OCI-LY1 (cell line): ENCODE data around the gene ARL15.

Experiments
- H2AFZ ChIP-seq: fragments of 200-600 bp; sonication (generic), shearing (Covaris generic); 2 replicates; pipeline ENCODE4 v1.6.0; 2014; ENCODE audit warnings: antibody characterized with exemption, mild to moderate bottlenecking, low read length
- H3F3A ChIP-seq: fragments of 200-600 bp; sonication (generic), shearing (Covaris generic); 2 replicates; pipeline ENCODE4 v1.6.0; 2014; ENCODE audit warnings: mild to moderate bottlenecking, antibody characterized with exemption, low read length, moderate library complexity; ENCODE audit not compliant: insufficient read depth
- H3K27ac ChIP-seq: fragments of 200-600 bp; sonication (generic); 2 replicates; pipeline ENCODE4 v1.5.1; 2014; ENCODE audit warnings: low read length, mixed run types, mild to moderate bottlenecking, low read depth; ENCODE audit not compliant: poor library complexity, severe bottlenecking
- H3K27me3 ChIP-seq: fragments of 200-600 bp; sonication (generic); 2 replicates; pipeline ENCODE4 v1.6.0; 2014; ENCODE audit warnings: antibody characterized with exemption, mild to moderate bottlenecking, low read length, moderate library complexity; ENCODE audit not compliant: insufficient read depth
- H3K36me3 ChIP-seq: fragments of 200-600 bp; sonication (generic); 2 replicates; pipeline ENCODE4 v1.6.1; 2014; ENCODE audit warnings: mild to moderate bottlenecking, antibody characterized with exemption, low read length, moderate library complexity, mixed read lengths; ENCODE audit not compliant: insufficient read depth
- H3K4me1 ChIP-seq: fragments of 200-600 bp; sonication (generic); 2 replicates; pipeline ENCODE4 v1.5.1; 2014; ENCODE audit warnings: mild to moderate bottlenecking, low read length, moderate library complexity; ENCODE audit not compliant: insufficient read depth, severe bottlenecking
- H3K4me2 ChIP-seq: fragments of 200-600 bp; sonication (generic), shearing (Covaris generic); 2 replicates; pipeline ENCODE4 v1.6.1; 2014; ENCODE audit warnings: low read length
- H3K4me3 ChIP-seq: fragments of 200-600 bp; sonication (generic); 2 replicates; pipeline ENCODE4 v1.5.1; 2014; ENCODE audit warnings: low read length, low read depth, mild to moderate bottlenecking, mixed read lengths; ENCODE audit not compliant: poor library complexity, severe bottlenecking
- H3K79me2 ChIP-seq: fragments of 200-600 bp; shearing (Covaris generic); 2 replicates; pipeline ENCODE4 v1.6.1; 2016; ENCODE audit warnings: mixed run types, low read length, mixed read lengths; ENCODE audit not compliant: insufficient read depth
- H3K9ac ChIP-seq: fragments of 200-600 bp; sonication (generic), shearing (Covaris generic); 2 replicates; pipeline ENCODE4 v1.6.1; 2014; ENCODE audit warnings: mild to moderate bottlenecking, low read length, mixed read lengths
- H3K9me2 ChIP-seq: fragments of 200-600 bp; sonication (generic), shearing (Covaris generic); 2 replicates; pipeline ENCODE4 v1.6.1; 2014; ENCODE audit warnings: low read depth, mild to moderate bottlenecking, low read length, mixed read lengths
- H3K9me3 ChIP-seq: fragments of 200-600 bp; shearing (Covaris generic); 2 replicates; pipeline ENCODE4 v1.6.1; 2014; ENCODE audit warnings: low read length, mixed read lengths
- H4K20me1 ChIP-seq: fragments of 200-600 bp; sonication (generic), shearing (Covaris generic); 2 replicates; pipeline ENCODE4 v1.6.0; 2016; ENCODE audit warnings: mild to moderate bottlenecking, low read length; ENCODE audit not compliant: insufficient read depth
- CTCF ChIP-seq: fragments of 200-600 bp; sonication (generic), shearing (Covaris generic); IDR thresholded peaks from 2 replicates; pipeline ENCODE4 v1.5.1; 2017; ENCODE audit warnings: mild to moderate bottlenecking, antibody characterized with exemption, low read length, moderate library complexity, mixed read lengths
- EZH2 ChIP-seq: fragments of 200-600 bp; sonication (generic), shearing (Covaris generic); IDR thresholded peaks from 2 replicates; pipeline ENCODE4 v1.8.0; 2017; ENCODE audit warnings: borderline replicate concordance, mixed run types, mild to moderate bottlenecking, antibody characterized with exemption, low read length, moderate library complexity, mixed read lengths

The ARL15 gene

GRCh38 chr5:54230936-54231685 lies 79.3 kb downstream of the ARL15 start:
- Histone ChIP-seq H3K79me2 (no peaks in the 10 kb centered on the region), H3K36me3 (no peaks in the 10 kb centered on the region), H3K27me3 (peaks cover 4% of the 10 kb centered on the region), H3K4me1 (peaks cover 3% of the 10 kb centered on the region), H3K4me3 (no peak overlapping the region), H3F3A (no peaks in the 10 kb centered on the region), H3K9ac (no peak overlapping the region), H4K20me1 (no peaks in the 10 kb centered on the region), H3K9me2 (no peaks in the 10 kb centered on the region), H2AFZ (no peak overlapping the region), H3K4me2 (no peak overlapping the region), H3K27ac (no peak overlapping the region), H3K9me3 (no peaks in the 10 kb centered on the region)
- TF ChIP-seq EZH2 (no peak), CTCF (no peak)

- Histone ChIP-seq H3K27ac (no peak overlapping the region), H3K4me3 (no peak overlapping the region), H4K20me1 (no peaks in the 10 kb centered on the region), H3K27me3 (peaks cover 4% of the 10 kb centered on the region), H3K9me3 (no peaks in the 10 kb centered on the region), H2AFZ (no peak overlapping the region), H3K4me1 (peaks cover 3% of the 10 kb centered on the region), H3K4me2 (no peak overlapping the region), H3K79me2 (no peaks in the 10 kb centered on the region), H3K9me2 (no peaks in the 10 kb centered on the region), H3K36me3 (no peaks in the 10 kb centered on the region), H3K9ac (no peak overlapping the region), H3F3A (no peaks in the 10 kb centered on the region)
- TF ChIP-seq CTCF (peak; percentile 95), EZH2 (no peak)
These were observed 81.2 kb downstream of the ARL15 start for GRCh38 chr5:54229041-54229780.

GRCh38 chr5:54227759-54228158 lies 82.6 kb downstream of the ARL15 start:
- Histone ChIP-seq H3K79me2 (no peaks in the 10 kb centered on the region), H4K20me1 (no peaks in the 10 kb centered on the region), H3K27ac (no peak overlapping the region), H3K9me2 (no peaks in the 10 kb centered on the region), H3K9ac (no peak overlapping the region), H2AFZ (no peak overlapping the region), H3K4me3 (no peak overlapping the region), H3K36me3 (no peaks in the 10 kb centered on the region), H3K9me3 (no peaks in the 10 kb centered on the region), H3K4me1 (peaks cover 3% of the 10 kb centered on the region), H3K4me2 (no peak overlapping the region), H3F3A (no peaks in the 10 kb centered on the region), H3K27me3 (peaks cover 4% of the 10 kb centered on the region)
- no peak for TF ChIP-seq EZH2
- TF ChIP-seq CTCF: no peak
